GM21737 (cell line): Measurements from ENCODE around the gene RTCA.
"Not testable (repeated sequence)": the region's sequence is repeated elsewhere in the genome, so short reads cannot be mapped to it uniquely, and the experiment has no call there.

ENCODE experiments used
- ATAC-seq: cut with Tn5 transposase; IDR thresholded peaks from one replicate; pipeline ENCODE4 v1.9.1; 2021; ENCODE audit warnings: mild to moderate bottlenecking, moderate library complexity; ENCODE audit not compliant: unreplicated experiment

Gene RTCA

GRCh38 chr1:100258427-100258826 is 7.6 kb upstream of the RTCA start:
- ATAC-seq = not testable (repeated sequence)

- ATAC-seq = no peak
Measured at GRCh38 chr1:100261686-100262085, 4.3 kb upstream of the RTCA start.

- ATAC-seq = not testable (repeated sequence)
Measured at GRCh38 chr1:100264081-100264480, 1.9 kb upstream of the RTCA start.

GRCh38 chr1:100265562-100265930 is 470 bp upstream of the RTCA start:
- peak; percentile 25 for ATAC-seq

GRCh38 chr1:100266741-100267140 is 725 bp downstream of the RTCA start:
- no peak for ATAC-seq

GRCh38 chr1:100267284-100267683 is 1.3 kb downstream of the RTCA start:
- no peak for ATAC-seq

- ATAC-seq = no peak
Measured at GRCh38 chr1:100268202-100268601, 2.2 kb downstream of the RTCA start.

- no peak for ATAC-seq
Measured at GRCh38 chr1:100277866-100278265, 11.8 kb downstream of the RTCA start.

GRCh38 chr1:100279358-100279923 is 13.4 kb downstream of the RTCA start:
- ATAC-seq = no peak

GRCh38 chr1:100279954-100280682 is 14.1 kb downstream of the RTCA start:
- no peak for ATAC-seq

GRCh38 chr1:100284591-100284990 is 18.6 kb downstream of the RTCA start:
- no peak for ATAC-seq

- no peak for ATAC-seq
Measured at GRCh38 chr1:100287162-100287561, 21.1 kb downstream of the RTCA start.

- no peak for ATAC-seq
Measured at GRCh38 chr1:100290291-100290690, 24.3 kb downstream of the RTCA start.

GRCh38 chr1:100292711-100293110 is 26.7 kb downstream of the RTCA start:
- ATAC-seq = no peak

GRCh38 chr1:100296140-100296539 is 30.1 kb downstream of the RTCA start:
- no peak for ATAC-seq

- not testable (repeated sequence) for ATAC-seq
Measured at GRCh38 chr1:100296997-100297396, 31.0 kb downstream of the RTCA start.

- ATAC-seq = no peak
Measured at GRCh38 chr1:100298512-100298911, 32.5 kb downstream of the RTCA start.

GRCh38 chr1:100299521-100300222 is 33.7 kb downstream of the RTCA start:
- ATAC-seq = no peak

- no peak for ATAC-seq
Measured at GRCh38 chr1:100300691-100301090, 34.7 kb downstream of the RTCA start.

- no peak for ATAC-seq
Measured at GRCh38 chr1:100302739-100303138, 36.7 kb downstream of the RTCA start.

- ATAC-seq = no peak
Measured at GRCh38 chr1:100304227-100304626, 38.2 kb downstream of the RTCA start.

- ATAC-seq = no peak
Measured at GRCh38 chr1:100304921-100305320, 38.9 kb downstream of the RTCA start.
